SH-SY5Y (cell line): ENCODE measurements around the gene CTBP2.

Source experiments
- GATA2 ChIP-seq: IDR thresholded peaks from 2 replicates; pipeline ENCODE4 v1.6.1; 2011; ENCODE audit warnings: mild to moderate bottlenecking, low read depth, low read length
- GATA3 ChIP-seq: IDR thresholded peaks from 2 replicates; pipeline ENCODE4 v1.6.1; 2011; ENCODE audit warnings: low read depth, mild to moderate bottlenecking, low read length, moderate library complexity

GRCh38 chr10:124955868-124956267, 204.5 kb downstream of the CTBP2 start:
- TF ChIP-seq GATA2 (no peak), GATA3 (no peak)
